ENCODE measurements around the gene GALC. TPM values are rescaled to one million over a fixed set of nuclear protein-coding genes. Genes with fewer than 3 reads are reported as not detected.

GALC gene
- total and polyA plus RNA-seq, 12 donors: 8.3 to 330 (median 37.3) TPM

DNA sequence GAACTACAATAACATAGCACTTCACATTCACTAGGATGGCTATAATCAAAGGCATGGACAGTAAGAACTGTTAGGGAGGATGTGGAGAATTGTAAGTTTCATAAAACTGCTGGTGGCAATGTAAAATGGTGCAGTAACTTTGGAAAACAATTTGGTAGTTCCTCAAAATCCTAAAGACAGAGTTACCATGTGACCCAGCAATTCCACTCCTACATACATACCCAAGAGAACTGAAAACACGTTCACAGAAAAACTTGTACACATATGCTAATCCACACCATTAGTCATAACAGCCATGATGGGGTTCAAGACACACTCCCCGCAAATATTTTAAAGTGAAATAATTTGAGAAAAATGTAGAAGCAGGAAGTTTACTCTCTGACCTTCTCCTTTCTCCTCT is 31.7 kb downstream of the GALC start:
- peaks cover 0 to 5% of the 10 kb centered on the region in 2 donors for H3K36me3 ChIP-seq (replicated peaks in 1 of 2)

DNA sequence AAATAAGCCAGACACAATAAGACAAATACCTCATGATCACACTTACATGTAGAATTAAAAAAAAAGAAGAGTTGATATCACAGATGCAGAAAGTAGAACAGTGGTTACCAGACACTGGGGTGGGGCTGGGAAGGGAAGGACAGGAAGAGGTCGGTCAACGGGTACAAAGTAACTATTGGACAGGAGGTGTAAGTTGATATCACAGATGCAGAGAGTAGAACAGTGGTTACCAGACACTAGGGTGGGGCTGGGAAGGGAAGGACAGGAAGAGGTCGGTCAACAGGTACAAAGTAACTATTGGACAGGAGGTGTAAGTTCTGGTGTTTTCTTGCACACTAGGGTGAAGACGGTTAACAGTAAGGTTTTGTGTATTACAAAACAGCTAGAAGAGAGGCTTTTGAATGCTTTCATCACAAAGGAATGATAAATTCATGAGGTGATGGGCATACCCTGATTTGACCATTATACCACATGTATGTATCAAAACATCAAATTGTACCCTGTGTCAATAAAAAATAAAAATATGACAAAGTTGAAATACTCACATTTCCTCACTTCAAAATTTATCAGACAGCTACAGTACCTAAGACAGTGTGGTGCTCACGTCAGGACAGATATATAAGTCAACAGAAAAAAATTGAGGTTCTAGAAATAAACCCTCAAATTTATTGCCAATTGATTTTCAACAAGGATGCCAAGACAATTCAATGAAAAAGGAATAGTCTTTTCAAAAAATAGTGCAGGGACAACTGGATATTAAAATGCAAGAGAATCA is 32.8 kb downstream of the GALC start:
- no peak for TF ChIP-seq POLR2A (IDR thresholded peaks at IDR 0.05)
- TF ChIP-seq, protein P1, sequence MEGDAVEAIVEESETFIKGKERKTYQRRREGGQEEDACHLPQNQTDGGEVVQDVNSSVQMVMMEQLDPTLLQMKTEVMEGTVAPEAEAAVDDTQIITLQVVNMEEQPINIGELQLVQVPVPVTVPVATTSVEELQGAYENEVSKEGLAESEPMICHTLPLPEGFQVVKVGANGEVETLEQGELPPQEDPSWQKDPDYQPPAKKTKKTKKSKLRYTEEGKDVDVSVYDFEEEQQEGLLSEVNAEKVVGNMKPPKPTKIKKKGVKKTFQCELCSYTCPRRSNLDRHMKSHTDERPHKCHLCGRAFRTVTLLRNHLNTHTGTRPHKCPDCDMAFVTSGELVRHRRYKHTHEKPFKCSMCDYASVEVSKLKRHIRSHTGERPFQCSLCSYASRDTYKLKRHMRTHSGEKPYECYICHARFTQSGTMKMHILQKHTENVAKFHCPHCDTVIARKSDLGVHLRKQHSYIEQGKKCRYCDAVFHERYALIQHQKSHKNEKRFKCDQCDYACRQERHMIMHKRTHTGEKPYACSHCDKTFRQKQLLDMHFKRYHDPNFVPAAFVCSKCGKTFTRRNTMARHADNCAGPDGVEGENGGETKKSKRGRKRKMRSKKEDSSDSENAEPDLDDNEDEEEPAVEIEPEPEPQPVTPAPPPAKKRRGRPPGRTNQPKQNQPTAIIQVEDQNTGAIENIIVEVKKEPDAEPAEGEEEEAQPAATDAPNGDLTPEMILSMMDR (IDR thresholded peaks at IDR 0.05): no peak
- DNase-seq: no peak
- H3K27ac ChIP-seq: no peak overlapping the region
- no peak overlapping the region for H3K4me3 ChIP-seq
- intact Hi-C loops (cut with DNase I): no loop called here
- no peaks in the 10 kb centered on the region for H3K9me3 ChIP-seq (replicated peaks in 1 of 3)
- peaks cover 0 to 8% of the 10 kb centered on the region in 2 donors for H3K36me3 ChIP-seq (replicated peaks in 1 of 2)
- no peaks in the 10 kb centered on the region for H3K27me3 ChIP-seq
- WGBS, 4 donors: 88 to 94% (median 92%) methylated on average over 5 of the region's 5 CpGs
- no peaks in the 10 kb centered on the region for H3K4me1 ChIP-seq (replicated peaks in 1 of 2)

More for the DNA sequence above, 31.7 kb downstream of the GALC start:
- Histone ChIP-seq H3K27me3 (no peaks in the 10 kb centered on the region), H3K4me1 (replicated peaks in 1 of 2) (no peaks in the 10 kb centered on the region), H3K9me3 (replicated peaks in 1 of 3) (no peaks in the 10 kb centered on the region), H3K27ac (no peak overlapping the region), H3K4me3 (no peak overlapping the region)
- intact Hi-C loops (cut with DNase I): no loop called here
- no peak for TF ChIP-seq POLR2A (IDR thresholded peaks at IDR 0.05)
- TF ChIP-seq, protein P1 (IDR thresholded peaks at IDR 0.05): no peak
- DNase-seq: no peak
- 88 to 96% (median 90%) methylated on average over 2 of the region's 2 CpGs for WGBS, 4 donors

DNA sequence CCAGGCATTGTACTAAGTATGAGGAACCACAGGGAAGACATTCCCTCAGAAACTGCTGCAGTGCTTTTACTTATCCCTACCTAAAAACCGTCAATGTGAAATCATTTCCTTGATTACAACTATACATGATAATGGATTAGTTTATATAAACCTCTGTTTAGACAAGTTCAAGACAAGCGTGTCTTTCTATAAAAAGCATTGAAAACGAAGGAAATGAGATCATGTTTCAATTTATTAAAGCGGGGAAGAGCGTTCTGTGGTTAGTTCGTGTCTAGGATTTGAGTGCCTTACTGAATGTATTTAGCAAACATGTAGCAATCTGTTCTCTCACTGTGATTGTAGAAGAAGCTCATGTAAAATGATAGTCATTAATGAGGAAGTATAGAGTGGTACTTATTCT is 37.5 kb downstream of the GALC start:
- WGBS, 4 donors: 74 to 86% (median 79%) methylated on average over 6 of the region's 6 CpGs
- H3K36me3 ChIP-seq (replicated peaks in 1 of 2): peaks cover 0 to 4% of the 10 kb centered on the region in 2 donors

DNA sequence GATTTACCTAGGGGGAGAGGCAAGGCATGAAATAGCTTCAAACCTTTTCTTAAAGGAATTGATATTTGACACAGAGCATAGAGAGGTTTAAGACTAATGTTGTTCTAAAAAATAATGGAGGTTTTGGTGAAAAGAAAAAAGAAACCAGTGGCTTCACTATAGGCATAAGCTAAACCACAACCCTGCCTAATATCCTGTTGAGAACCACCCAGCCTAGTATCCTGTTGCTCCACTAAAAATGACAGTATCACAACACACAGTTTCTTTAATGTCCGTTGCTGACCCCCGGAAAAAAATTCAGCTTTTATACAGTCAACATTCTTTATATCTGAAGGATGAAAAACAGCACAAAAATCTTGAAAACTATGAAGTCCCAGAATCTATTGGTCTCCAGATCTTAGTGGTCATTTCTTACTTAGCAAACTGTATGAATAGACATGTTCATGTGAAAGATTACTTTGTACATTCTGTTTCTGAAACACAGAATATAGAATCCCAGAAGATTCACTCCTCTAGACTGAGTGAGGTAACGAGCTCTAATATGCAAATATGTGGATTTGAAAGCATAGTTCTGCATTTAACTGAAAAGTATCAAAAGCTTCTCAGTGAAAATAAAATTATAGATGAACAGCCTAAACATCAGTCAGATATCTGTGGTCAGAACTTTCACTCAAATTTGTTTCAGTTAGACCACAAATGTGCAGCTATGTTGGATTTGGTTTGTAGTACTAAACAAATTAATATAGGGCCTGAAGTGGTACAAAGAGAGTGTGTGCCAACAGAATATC is 40.5 kb downstream of the GALC start:
- no peak overlapping the region for H3K4me3 ChIP-seq
- no peaks in the 10 kb centered on the region for H3K4me1 ChIP-seq (replicated peaks in 1 of 2)
- no peak for TF ChIP-seq POLR2A (IDR thresholded peaks at IDR 0.05)
- TF ChIP-seq, protein P1 (IDR thresholded peaks at IDR 0.05): no peak
- 76 to 87% (median 81%) methylated on average over 3 of the region's 3 CpGs for WGBS, 4 donors
- peaks cover 0 to 6% of the 10 kb centered on the region in 2 donors for H3K36me3 ChIP-seq (replicated peaks in 1 of 2)
- H3K9me3 ChIP-seq (replicated peaks in 1 of 3): no peaks in the 10 kb centered on the region
- no peak overlapping the region for H3K27ac ChIP-seq
- H3K27me3 ChIP-seq: no peaks in the 10 kb centered on the region
- DNase-seq: no peak
- intact Hi-C loops (cut with DNase I): no loop called here

More for the DNA sequence above, 37.5 kb downstream of the GALC start:
- H3K27ac ChIP-seq: no peak overlapping the region
- H3K4me3 ChIP-seq: no peak overlapping the region
- H3K27me3 ChIP-seq: no peaks in the 10 kb centered on the region
- H3K4me1 ChIP-seq (replicated peaks in 1 of 2): no peaks in the 10 kb centered on the region
- H3K9me3 ChIP-seq (replicated peaks in 1 of 3): no peaks in the 10 kb centered on the region
- DNase-seq: no peak
- TF ChIP-seq, protein P1 (IDR thresholded peaks at IDR 0.05): no peak
- no peak for TF ChIP-seq POLR2A (IDR thresholded peaks at IDR 0.05)
- intact Hi-C loops (cut with DNase I): no loop called here

All from adrenal gland (tissue), 12 donors.